ENCODE data around the gene PHTF1. TPM values are rescaled to one million over a fixed set of nuclear protein-coding genes. Genes with fewer than 3 reads are reported as not detected.
"Not testable (repeated sequence)": the region's sequence is repeated elsewhere in the genome, so short reads cannot be mapped to it uniquely, and the experiment has no call there.

The PHTF1 gene
- total and polyA plus RNA-seq, 8 donors = 20.0 to 36.1 (median 22.9) TPM

DNA sequence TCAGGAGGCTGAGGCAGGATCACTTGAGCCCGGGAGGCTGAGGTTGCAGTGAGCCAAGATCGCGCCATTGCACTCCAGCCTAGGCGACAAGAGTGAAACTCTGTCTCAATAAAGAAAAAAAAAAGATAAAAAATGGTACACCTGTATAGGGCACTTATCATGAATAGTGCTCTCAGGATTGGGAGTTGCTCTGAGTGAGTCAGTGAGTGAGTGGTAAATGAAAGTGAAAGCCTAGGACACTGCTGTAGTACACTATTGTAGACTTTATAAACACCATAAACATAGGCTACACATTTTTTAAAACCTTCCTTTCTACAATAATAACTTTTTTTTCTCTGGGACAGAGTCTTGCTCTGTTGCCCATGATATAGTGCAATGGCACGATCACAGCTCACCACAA lies 16.8 kb downstream of the PHTF1 start:
- TF ChIP-seq, protein P1, sequence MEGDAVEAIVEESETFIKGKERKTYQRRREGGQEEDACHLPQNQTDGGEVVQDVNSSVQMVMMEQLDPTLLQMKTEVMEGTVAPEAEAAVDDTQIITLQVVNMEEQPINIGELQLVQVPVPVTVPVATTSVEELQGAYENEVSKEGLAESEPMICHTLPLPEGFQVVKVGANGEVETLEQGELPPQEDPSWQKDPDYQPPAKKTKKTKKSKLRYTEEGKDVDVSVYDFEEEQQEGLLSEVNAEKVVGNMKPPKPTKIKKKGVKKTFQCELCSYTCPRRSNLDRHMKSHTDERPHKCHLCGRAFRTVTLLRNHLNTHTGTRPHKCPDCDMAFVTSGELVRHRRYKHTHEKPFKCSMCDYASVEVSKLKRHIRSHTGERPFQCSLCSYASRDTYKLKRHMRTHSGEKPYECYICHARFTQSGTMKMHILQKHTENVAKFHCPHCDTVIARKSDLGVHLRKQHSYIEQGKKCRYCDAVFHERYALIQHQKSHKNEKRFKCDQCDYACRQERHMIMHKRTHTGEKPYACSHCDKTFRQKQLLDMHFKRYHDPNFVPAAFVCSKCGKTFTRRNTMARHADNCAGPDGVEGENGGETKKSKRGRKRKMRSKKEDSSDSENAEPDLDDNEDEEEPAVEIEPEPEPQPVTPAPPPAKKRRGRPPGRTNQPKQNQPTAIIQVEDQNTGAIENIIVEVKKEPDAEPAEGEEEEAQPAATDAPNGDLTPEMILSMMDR (IDR thresholded peaks at IDR 0.05) = no peak
- H3K27me3 ChIP-seq = no peaks in the 10 kb centered on the region
- intact Hi-C loops (cut with DNase I) = no loop called here
- no peak overlapping the region for H3K27ac ChIP-seq
- ATAC-seq = peak; percentile 89
- H3K36me3 ChIP-seq = peaks cover 0 to 18% of the 10 kb centered on the region in 2 donors
- no peak overlapping the region for H3K4me3 ChIP-seq
- H3K9me3 ChIP-seq = no peaks in the 10 kb centered on the region
- no peaks in the 10 kb centered on the region for H3K4me1 ChIP-seq
- DNase-seq = no peak

DNA sequence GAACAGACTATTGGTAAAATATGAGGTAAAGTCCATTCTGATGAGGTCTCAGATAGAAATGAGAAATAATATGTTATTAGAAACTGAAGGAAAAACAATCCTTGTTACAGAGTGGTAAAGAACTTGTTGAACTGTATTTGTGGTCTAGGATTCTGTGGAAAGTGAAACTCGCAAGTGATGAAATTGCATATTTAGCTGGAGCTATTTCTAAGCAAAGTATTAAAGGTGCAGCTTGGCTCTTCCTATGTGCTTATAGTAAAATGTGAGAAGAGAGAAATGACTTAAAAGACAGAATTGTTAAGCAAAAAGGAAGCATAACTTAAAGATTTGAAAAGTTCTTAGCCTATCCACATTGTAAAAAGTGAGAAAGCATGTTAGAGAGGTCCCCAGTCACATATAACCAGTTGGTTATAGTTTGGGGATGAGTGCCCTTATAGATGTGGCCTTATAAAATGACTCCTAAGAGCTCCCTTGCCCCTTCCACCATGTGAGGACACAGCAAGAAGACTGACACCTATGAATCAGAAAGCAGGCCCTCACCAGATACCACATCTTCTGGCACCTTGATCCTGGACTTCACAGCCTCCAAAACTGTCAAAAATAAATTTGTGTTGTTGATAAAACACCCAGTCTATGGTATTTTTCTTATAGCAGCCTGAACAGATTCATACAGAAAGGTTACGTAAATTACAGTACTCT lies 24.8 kb downstream of the PHTF1 start:
- DNase-seq = no peak
- TF ChIP-seq, protein P1 (IDR thresholded peaks at IDR 0.05) = no peak
- peaks cover 0 to 76% of the 10 kb centered on the region in 2 donors for H3K36me3 ChIP-seq
- H3K4me3 ChIP-seq = no peak overlapping the region
- no peak for ATAC-seq
- no peaks in the 10 kb centered on the region for H3K9me3 ChIP-seq
- H3K4me1 ChIP-seq = no peaks in the 10 kb centered on the region
- no peak overlapping the region for H3K27ac ChIP-seq
- intact Hi-C loops (cut with DNase I) = no loop called here
- H3K27me3 ChIP-seq = no peaks in the 10 kb centered on the region

DNA sequence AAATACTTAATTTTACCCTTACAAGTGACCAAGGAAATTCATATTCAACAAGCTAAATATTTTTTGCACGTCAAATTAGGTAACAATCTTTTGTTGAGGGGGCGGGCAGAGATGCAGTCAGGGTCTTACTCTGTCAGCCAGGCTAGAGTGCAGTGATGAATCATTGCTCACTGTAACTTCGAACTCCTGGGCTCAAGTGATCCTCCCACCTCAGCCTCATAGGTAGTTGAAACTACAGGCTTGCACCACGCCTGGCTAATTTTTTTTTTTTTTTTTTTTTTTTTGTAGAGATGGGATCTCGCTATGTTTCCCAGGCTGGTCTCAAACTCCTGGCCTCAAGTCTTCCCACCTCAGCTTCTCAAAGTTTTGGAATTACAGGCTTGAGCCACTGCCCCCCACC lies 26.5 kb downstream of the PHTF1 start:
- no peaks in the 10 kb centered on the region for H3K9me3 ChIP-seq
- intact Hi-C loops (cut with DNase I) = no loop called here
- ATAC-seq (no peak), DNase-seq (no peak)
- no peak overlapping the region for H3K27ac ChIP-seq
- H3K27me3 ChIP-seq = no peaks in the 10 kb centered on the region
- peaks cover 0 to 78% of the 10 kb centered on the region in 2 donors for H3K36me3 ChIP-seq
- TF ChIP-seq, protein P1 (IDR thresholded peaks at IDR 0.05) = no peak
- no peak overlapping the region for H3K4me3 ChIP-seq
- no peaks in the 10 kb centered on the region for H3K4me1 ChIP-seq

DNA sequence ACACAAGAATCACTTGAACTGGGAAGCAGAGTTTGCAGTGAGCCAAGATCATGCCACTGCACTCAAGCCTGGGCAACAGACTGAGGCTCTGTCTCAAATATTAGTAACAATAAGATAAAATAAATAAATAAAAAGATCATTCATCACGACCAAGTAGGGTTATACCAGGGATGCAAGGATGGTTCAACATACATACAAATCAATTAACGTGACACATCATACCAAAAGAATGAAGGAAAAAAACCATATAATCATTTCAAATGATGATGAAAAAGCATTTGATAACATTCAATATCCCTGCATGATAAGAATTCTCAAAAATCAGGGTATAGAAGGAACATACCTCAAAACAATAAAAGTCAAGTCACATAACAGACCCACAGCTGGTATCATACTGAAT lies 38.3 kb downstream of the PHTF1 start:
- DNase-seq (no peak), ATAC-seq (no peak)
- Histone ChIP-seq H3K4me3 (no peak overlapping the region), H3K27me3 (no peaks in the 10 kb centered on the region), H3K27ac (no peak overlapping the region), H3K4me1 (no peaks in the 10 kb centered on the region), H3K36me3 (peaks cover 0 to 93% of the 10 kb centered on the region in 2 donors), H3K9me3 (peaks cover 0 to 15% of the 10 kb centered on the region in 2 donors)
- intact Hi-C loops (cut with DNase I) = no loop called here
- TF ChIP-seq, protein P1 (IDR thresholded peaks at IDR 0.05) = no peak

DNA sequence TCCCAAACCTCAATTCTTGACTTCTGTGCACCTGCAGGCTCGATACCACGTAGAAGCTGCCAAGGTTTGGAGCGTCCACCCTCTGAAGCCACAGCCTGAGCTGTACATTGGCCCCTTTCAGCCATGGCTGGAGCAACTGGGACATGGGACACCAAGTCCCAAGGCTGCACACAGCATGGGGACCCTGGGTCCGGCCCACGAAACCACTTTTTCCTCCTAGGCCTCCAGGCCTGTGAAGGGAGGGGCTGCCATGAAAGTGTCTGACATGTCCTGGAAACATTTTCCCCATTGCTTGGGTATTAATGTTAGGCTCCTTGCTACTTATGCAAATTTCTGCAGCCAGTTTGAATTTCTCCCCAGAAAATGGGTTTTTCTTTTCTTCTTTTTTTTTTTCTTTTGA lies 40.7 kb downstream of the PHTF1 start:
- H3K4me1 ChIP-seq; H3K27ac ChIP-seq; ATAC-seq; H3K27me3 ChIP-seq; H3K4me3 ChIP-seq; intact Hi-C loops (cut with DNase I); DNase-seq: not testable (repeated sequence)
- peaks cover 0 to 86% of the 10 kb centered on the region in 2 donors for H3K36me3 ChIP-seq
- peaks cover 0 to 15% of the 10 kb centered on the region in 2 donors for H3K9me3 ChIP-seq

DNA sequence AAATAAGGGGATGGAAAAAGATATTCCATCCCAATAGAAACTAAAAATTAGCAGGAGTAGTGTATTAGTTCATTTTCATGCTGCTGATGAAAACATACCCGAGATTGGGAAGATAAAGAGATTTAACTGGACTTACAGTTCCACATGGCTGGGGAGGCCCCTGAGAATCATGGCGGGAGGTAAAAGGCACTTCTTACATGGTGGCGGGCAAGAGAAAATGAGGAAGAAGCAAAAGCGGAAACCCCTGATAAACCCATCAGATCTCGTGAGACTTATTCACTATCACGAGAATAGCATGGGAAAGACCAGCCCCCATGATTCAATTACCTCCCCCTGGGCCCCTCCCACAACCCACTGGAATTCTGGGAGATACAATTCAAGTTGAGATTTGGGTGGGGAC lies 41.8 kb downstream of the PHTF1 start:
- DNase-seq; H3K27ac ChIP-seq; intact Hi-C loops (cut with DNase I); ATAC-seq; H3K4me1 ChIP-seq; H3K27me3 ChIP-seq; H3K4me3 ChIP-seq: not testable (repeated sequence)
- H3K36me3 ChIP-seq = peaks cover 0 to 85% of the 10 kb centered on the region in 2 donors
- H3K9me3 ChIP-seq = peaks cover 0 to 15% of the 10 kb centered on the region in 2 donors
